Measurements from ENCODE around the gene MAP3K5. TPM values are rescaled to one million over a fixed set of nuclear protein-coding genes. Genes with fewer than 3 reads are reported as not detected.
A peak's percentile ranks its signal among the peaks of the same experiment; 100 is the strongest.

The MAP3K5 gene
- total and polyA plus RNA-seq, 9 of the 15 experiments (the other 6 are each of a cell fraction or from before 2014, with no cell fraction given) = 2.2 to 13.0 (median 9.9) TPM

GRCh38 chr6:136725124-136725523 lies 67.2 kb downstream of the MAP3K5 start (continued):
- TF ChIP-seq, protein P1, sequence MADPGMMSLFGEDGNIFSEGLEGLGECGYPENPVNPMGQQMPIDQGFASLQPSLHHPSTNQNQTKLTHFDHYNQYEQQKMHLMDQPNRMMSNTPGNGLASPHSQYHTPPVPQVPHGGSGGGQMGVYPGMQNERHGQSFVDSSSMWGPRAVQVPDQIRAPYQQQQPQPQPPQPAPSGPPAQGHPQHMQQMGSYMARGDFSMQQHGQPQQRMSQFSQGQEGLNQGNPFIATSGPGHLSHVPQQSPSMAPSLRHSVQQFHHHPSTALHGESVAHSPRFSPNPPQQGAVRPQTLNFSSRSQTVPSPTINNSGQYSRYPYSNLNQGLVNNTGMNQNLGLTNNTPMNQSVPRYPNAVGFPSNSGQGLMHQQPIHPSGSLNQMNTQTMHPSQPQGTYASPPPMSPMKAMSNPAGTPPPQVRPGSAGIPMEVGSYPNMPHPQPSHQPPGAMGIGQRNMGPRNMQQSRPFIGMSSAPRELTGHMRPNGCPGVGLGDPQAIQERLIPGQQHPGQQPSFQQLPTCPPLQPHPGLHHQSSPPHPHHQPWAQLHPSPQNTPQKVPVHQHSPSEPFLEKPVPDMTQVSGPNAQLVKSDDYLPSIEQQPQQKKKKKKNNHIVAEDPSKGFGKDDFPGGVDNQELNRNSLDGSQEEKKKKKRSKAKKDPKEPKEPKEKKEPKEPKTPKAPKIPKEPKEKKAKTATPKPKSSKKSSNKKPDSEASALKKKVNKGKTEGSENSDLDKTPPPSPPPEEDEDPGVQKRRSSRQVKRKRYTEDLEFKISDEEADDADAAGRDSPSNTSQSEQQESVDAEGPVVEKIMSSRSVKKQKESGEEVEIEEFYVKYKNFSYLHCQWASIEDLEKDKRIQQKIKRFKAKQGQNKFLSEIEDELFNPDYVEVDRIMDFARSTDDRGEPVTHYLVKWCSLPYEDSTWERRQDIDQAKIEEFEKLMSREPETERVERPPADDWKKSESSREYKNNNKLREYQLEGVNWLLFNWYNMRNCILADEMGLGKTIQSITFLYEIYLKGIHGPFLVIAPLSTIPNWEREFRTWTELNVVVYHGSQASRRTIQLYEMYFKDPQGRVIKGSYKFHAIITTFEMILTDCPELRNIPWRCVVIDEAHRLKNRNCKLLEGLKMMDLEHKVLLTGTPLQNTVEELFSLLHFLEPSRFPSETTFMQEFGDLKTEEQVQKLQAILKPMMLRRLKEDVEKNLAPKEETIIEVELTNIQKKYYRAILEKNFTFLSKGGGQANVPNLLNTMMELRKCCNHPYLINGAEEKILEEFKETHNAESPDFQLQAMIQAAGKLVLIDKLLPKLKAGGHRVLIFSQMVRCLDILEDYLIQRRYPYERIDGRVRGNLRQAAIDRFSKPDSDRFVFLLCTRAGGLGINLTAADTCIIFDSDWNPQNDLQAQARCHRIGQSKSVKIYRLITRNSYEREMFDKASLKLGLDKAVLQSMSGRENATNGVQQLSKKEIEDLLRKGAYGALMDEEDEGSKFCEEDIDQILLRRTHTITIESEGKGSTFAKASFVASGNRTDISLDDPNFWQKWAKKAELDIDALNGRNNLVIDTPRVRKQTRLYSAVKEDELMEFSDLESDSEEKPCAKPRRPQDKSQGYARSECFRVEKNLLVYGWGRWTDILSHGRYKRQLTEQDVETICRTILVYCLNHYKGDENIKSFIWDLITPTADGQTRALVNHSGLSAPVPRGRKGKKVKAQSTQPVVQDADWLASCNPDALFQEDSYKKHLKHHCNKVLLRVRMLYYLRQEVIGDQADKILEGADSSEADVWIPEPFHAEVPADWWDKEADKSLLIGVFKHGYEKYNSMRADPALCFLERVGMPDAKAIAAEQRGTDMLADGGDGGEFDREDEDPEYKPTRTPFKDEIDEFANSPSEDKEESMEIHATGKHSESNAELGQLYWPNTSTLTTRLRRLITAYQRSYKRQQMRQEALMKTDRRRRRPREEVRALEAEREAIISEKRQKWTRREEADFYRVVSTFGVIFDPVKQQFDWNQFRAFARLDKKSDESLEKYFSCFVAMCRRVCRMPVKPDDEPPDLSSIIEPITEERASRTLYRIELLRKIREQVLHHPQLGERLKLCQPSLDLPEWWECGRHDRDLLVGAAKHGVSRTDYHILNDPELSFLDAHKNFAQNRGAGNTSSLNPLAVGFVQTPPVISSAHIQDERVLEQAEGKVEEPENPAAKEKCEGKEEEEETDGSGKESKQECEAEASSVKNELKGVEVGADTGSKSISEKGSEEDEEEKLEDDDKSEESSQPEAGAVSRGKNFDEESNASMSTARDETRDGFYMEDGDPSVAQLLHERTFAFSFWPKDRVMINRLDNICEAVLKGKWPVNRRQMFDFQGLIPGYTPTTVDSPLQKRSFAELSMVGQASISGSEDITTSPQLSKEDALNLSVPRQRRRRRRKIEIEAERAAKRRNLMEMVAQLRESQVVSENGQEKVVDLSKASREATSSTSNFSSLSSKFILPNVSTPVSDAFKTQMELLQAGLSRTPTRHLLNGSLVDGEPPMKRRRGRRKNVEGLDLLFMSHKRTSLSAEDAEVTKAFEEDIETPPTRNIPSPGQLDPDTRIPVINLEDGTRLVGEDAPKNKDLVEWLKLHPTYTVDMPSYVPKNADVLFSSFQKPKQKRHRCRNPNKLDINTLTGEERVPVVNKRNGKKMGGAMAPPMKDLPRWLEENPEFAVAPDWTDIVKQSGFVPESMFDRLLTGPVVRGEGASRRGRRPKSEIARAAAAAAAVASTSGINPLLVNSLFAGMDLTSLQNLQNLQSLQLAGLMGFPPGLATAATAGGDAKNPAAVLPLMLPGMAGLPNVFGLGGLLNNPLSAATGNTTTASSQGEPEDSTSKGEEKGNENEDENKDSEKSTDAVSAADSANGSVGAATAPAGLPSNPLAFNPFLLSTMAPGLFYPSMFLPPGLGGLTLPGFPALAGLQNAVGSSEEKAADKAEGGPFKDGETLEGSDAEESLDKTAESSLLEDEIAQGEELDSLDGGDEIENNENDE (IDR thresholded peaks at IDR 0.05; ENCODE audit: low read depth, low read length) = no peak
- TF ChIP-seq ZBTB33 (CRISPR knock-in tag; IDR thresholded peaks at IDR 0.05) = peak; percentile 46; the same call in 1 of the 2 replicates
